GM03348 (cell line): ENCODE results near the gene RNF32.
"Not testable (repeated sequence)": the region's sequence is repeated elsewhere in the genome, so short reads cannot be mapped to it uniquely, and the experiment has no call there.

Experiments
- DNase-seq: peaks from one replicate; pipeline ENCODE4 v3.0.0; 2012; ENCODE audit warnings: low spot score

RNF32 gene

DNA sequence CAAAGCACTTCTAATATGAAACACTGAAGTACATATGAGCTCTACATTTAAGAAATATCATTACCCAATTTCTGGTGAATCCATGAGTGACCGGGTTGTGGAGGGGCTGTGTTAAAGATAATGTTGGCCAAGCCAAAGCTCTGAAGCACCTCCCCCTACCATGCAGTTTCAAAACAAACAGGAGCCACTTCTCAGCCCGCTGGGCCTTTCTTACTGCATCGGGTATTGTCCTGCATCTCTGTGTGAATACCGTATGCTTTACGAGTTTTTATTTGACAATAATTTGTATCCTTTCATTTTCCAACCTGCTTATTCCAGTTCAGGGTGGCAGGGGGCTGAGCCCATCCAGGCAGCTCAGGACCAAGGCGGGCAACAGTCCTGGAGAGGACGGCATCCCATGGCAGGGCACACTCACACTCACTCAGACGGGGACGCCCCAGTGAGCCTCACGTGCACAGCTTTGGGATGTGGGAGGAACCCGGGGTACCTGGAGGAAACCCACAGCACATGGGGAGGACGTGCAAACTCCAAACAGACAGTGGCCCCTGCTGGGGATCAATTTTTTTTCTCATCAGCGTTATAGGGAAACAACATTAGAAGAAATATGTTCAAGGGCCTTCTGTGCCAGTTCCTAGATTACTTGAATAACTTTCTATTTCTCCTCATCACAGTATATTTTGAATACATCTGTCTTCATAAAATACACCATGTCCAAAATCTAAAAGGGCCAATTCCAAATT, 1.9 kb downstream of the RNF32 start:
- DNase-seq, result no peak

DNA sequence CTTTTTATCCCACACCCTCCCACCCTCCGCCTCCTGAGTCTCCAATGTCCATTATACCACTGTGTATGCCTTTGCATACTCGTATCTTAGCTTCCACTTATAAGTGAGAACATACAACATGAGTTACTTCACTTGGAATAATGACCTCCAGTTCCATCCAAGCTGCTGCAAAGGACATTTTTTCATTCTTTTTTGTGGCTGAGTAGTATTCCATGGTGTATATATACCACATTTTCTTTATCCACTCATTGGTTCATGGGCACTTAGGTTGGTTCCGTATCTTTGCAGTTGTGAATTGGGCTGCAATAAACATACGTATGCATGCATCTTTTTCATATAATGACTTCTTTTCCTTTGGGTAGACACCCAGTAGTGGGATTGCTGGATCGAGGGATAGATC, 6.8 kb downstream of the RNF32 start:
- not testable (repeated sequence) for DNase-seq

DNA sequence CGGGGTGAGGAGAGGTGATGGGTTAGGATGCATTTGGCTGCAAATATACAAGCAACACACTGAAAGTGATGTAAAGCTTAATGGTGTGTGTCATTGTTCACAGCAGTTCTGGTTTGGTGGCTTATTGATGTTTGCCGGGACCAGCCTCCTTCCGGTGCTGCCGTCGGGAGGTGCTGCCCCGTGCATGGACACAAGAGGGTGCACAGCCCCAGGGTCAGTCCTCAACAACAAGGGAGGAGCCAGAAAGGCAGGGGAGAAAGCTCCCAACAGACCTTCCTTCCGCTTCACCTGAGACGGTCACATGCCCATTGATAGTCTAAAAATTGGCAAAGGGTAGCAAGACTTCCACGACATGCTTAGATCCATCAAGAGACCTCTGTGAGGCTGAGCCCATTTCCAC, 9.5 kb downstream of the RNF32 start:
- no peak for DNase-seq

DNA sequence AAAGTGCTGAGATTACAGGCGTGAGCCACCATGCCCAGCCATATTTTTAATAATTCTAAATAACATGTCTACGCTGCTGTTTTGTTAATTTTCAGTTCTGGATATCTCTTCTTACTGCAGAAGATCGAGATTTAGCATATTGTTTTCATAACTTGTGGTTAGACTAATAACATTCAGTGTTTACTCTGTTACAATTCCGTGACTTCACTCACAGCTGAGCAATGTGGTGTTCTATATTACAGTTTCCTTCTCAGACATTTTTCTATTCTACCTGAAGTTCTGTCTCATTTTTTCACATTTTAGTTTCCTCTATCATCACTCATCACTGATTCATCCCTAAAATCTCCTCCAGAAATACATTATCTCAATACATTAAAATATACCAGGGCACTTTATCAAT, 10.9 kb downstream of the RNF32 start:
- DNase-seq, result peak; percentile 17

DNA sequence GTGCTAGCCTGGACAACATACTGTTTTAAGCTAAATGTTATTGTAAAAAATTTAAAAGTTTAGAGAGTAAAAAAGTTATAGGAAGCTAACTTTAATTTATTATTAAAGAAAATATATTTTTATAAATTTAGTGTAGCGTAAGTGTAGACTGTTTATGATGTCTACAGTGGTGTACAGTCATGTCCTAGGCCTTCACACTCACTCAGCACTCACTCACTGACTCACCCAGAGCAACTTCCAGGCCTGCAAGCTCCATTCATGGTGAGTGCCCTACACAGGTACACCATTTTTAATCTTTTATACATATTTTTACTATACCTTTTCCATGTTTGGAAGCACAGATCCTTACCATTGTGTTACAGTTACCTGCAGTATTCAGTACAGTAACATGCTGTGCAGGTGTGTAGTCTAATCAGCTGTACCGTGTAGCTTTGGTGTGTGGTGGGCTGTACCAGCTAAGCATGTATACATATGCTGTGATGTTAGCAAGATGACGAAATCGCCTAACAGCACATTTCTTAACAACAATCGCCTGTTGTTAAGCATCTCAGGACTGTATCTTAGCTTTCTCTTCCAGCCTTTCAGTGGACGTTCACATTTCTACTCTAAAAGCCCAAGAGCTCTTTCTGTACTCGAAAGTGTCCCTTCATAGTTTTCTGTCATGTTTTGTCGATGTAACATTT, 12.5 kb downstream of the RNF32 start:
- DNase-seq, result no peak

DNA sequence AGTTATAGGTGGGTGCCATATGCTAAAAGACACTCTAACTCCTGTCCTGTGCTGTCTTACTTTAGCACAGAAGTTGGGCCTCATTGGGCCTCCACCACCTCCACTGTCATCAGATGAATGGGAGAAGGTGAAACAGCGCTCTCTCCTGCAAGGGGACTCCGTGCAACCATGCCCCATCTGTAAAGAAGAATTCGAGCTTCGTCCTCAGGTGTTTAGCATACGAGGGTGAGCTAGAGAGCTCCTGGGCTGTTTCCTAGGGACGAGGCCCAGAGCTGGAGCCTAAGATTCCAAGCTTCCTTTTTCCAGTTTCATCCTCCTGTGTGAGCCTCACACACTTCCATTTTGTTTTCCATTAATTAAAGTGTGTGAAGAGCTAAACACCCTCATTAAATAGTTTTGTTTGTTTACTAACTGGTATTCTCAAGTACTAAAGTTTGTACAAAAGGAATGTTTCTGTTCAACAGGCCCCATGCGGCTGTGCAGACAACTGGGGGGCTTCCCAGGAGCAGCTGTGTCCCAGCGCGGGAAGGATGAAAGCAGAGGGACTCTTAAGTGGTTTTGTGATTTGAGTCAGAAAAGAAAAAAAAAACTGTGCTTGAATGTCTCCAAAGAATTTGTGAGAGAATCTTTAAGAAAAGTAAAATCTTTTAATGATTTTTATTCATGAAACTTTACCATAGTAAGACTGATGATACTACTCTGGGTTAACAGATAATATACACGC, 14.1 kb downstream of the RNF32 start:
- DNase-seq, result no peak

DNA sequence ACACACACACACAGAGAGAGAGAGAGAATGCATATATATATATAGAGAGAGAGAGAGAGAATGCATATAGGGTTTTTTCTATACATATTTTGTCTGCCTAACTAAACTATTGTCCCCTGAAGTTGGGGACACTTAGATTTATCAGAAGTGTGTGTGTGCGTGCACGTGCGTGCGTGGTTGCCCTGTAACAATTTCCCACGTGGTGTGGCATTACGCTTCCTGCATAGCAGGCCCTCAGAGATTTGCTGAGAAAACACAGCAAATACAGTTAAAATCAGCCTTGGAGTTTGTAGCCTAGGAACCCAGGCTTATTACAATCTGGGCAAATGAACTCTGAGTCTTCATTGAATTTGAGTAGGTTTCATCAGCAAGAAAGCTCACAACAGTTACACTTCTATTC, 14.7 kb downstream of the RNF32 start:
- DNase-seq, result no peak

DNA sequence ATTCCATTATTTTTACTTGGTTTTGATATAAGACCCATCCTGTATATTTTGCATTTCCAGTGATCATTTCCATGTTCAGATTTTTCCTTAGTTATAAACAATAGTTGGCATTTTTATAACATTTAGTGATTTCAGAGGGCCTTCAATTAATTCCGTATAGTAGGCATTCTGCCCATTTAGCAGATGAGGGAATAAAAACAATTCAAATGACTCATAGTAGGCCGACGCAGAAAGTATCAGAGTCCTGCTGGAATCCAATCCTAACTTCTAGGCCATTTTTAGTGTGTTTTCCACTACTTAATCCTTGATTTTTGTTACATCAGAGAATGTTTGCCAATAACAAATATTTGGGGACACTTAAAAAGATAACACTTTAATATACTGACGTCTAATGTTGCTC, 15.4 kb downstream of the RNF32 start:
- no peak for DNase-seq

DNA sequence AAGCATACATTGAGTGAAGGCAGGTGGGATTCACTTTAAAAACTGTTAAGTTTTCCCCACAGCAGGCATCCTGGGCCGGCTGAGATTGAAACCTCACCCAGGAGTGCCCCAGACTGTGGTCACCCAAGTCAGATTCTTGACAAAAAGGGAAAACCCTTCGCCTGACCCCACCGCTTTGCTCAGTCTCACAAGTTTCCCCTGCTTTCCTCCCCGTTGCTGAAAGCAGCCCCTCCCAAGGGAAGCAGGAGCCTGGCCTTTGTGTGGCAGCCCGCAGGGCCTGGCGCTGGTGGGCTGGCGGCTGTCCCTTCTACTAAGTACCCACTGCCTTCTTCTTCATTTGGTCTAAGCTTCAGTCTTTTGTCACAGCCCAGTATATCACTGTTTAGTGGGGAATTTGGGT, 16.0 kb downstream of the RNF32 start:
- DNase-seq, result no peak

DNA sequence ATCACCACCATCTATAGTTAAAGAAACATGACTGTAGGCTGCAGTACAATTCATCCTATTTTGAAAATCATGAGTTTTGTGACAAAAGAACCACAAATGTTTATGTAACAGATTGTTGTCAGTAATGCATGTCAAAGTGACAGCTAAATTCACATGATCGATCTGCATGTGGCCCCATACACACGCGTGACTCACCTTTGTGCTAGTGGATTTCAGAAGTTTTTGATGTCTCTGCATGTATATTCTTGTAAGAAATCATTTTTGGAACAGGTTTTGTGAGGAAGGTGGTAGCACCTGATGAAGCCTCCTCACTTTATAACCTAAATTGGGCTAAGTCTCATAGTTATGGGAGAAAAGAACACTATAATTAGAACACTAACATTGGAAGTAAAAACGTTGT, 17.1 kb downstream of the RNF32 start:
- no peak for DNase-seq

DNA sequence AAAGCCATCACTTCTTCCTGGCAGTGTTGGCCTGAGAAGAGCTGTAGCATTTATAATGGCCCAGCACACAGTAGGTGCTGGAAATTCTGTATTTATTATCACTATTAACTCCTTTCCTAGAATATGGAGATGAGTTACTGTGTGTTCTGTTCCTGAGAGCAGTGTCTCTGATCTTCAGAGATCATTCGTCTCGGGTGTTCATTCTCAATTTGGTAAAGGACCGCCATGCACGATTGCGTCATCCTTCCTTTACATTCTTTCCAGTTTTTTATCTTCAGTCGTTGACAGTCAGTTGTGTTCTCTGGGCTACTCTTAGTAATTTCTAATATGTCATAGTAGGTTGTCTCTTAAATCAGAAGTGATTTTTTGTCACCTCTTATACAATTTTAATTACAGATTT, 18.6 kb downstream of the RNF32 start:
- DNase-seq, result no peak

DNA sequence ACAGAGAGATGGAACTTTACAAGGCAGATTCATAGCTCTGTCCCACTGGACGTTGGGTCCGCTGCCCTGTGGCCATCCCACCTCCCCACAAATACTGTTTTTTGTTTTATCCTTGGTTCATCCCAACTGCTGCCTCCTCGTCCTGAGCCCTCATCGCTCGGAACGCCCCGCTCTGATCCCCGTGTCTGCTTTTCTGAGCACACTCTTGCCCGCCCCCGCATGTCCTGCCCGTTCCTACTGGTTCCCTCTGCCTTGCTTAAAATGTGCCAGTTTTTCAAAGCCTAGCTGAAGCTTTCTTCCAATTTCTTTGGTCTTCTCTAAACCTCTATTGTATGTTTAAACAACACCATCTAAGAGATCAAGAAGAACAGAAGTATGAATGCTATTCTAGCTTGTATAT, 19.4 kb downstream of the RNF32 start:
- DNase-seq, result no peak

DNA sequence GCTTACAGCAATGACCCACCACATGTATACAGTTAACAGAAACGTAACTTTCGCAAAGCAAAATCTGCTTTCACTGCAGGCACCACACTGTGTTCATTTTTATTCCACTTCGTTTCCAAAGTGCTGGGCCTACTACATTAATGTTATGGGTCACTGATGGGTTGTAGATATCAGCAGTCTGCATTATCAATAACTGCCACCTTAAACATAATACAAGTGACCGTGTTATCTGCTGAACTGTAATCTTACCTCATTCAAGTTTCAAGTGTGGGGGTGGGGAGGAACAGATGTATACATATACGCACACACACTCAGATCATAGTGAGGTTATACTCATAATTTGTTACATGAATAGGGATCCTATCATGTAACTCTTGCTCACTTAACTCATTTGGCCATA, 21.1 kb downstream of the RNF32 start:
- DNase-seq, result no peak

DNA sequence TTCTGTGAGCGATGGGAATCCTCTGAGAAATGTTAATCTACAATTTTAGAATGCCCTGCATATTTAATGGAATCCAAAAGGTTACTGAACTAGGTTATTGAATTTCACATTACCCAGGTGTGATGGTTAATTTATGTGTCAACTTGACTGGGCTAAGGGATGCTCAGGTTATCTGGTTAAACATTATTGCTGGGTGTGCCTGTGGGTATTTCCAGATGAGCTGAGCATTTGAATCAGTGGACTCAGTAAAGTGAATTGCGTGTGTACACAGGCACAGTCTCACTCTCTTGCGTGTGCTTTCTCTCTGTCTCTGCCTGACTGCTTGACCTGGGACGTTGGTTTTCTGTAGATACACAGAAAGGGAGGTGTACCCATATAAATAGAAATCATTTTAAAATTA, 21.7 kb downstream of the RNF32 start:
- no peak for DNase-seq

DNA sequence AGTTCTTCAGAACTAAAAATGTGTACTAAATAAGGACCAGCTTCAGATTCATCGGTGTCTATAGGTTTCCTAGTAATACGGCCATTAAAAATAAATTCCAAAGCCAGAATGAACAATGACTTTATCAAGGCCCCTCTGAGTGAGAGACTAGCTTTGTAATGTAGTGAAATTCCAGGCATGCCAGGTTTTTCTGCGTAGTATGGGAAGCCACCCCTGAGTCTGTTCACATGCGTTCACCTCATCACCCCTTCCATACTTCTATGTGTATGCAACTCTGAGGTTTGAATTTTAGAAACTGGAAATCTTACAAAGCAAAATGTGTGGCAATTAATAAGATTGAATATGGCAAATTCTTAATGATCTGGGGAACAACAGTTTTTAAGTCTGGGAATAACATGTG, 24.5 kb downstream of the RNF32 start:
- DNase-seq, result no peak

DNA sequence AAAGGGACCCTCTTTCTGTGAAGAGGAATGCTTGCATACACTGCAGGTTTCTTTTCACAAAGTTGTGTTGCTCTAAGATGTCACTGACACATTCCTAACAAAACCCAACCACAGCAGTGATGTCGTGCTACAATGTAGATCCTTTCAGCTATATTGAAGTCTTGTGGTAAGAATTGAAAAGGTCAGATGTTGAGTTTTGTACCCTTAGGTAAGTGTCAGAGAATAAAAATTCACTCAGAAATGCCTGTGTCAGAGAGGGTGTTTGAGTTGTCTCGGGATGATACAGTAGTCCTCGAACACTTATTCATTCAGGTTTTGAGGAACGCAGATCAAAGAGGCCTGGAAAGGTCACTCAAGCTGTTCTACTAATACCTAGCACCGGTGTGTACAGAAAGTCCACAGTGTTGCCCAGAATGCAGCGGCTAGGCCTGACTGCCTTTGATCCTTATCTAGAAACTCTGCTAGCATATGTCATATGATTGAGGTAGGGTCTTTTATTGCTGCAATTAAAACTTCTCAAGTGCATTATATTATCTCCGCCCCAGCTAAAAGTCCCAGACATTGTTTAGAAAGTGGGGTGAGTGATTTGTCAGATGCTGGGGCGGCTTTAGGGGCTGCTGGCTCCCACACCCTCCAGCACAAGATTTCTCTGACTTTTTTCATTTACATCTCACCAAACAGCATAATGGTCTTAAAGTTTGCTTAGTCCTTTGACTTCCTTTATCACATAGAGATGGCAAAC, 26.0 kb downstream of the RNF32 start:
- no peak for DNase-seq

DNA sequence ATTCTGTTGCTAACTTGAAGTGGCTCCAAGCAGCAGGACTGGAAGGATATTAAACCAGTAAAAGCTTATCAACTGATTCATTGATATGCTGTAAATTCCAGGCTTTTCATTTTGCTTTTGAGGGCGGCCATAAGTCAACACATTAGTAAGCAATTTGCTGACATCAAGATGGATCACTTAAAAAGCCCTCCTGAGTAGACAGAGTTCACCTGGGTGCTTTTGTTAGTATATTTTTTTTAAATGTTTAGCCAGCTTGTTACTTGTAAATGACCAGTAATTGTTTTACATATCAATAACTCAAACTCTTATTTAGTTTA, 26.5 kb downstream of the RNF32 start:
- DNase-seq, result no peak

DNA sequence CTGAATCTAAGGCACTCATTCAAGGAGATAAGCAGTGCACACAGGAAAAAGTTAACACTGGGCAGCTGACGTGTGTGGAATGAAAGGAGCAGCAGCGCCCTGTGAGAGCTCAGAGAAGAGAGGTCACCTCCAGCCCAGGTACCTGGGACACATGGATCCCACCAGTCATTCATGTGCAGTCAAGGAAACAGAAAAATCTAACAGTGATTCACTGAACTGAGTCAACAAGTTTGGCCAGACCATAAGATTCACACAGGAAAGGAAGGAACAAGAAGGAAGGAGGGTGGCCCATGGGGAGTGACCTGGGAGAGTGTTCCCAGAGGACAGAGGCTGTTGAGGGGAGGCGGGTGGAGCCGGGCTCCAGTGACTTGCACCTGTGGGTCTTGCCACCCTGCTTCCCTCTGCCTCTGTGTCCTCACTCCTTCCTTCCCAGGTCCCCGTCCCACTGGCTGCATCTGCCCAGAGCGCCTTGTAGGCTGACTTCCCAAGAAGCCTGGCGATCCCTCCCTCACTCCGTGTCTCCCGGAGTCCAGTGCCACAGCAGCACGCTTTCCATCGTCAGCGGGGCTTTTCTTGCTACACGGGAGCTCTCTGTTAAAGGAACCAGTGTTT, 27.7 kb downstream of the RNF32 start:
- DNase-seq, result no peak

DNA sequence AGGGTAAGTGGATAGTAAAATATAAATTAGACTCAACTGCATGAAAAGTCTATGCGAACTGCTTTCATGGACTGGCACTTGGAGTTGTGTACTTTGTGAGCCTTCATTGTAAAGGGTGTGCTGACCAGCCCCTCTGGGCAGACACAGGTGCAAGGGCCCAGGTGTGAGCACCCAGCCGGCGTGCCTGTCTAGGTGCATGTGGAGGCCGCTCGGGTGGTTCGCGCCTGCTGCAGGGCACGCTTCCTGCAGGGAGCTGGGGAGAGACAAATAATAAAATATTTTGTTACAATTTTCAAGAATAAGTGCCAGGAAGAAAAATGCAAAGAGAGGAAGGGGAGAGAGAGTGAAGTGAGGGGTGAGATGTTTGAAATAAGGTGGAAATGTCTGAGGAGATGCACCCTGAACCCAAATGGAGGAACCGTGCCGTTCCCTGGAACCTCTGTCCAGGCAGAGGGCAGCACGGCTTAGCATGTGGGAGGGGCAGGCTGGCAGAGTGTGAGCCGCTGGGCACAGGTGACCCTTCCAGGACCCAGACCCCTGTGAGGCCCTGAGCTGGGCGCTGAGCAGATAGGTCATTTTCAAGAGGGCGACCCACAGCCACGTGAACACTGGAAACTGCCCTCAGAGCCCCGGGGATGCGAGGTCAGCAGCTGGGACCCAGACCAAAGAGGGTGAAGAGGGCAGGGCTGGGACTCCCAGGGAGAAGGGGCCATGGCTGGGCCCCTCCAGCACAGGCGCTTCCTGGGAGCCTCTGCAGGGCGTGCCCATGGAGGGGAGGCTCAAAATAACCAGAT, 28.7 kb downstream of the RNF32 start:
- no peak for DNase-seq

DNA sequence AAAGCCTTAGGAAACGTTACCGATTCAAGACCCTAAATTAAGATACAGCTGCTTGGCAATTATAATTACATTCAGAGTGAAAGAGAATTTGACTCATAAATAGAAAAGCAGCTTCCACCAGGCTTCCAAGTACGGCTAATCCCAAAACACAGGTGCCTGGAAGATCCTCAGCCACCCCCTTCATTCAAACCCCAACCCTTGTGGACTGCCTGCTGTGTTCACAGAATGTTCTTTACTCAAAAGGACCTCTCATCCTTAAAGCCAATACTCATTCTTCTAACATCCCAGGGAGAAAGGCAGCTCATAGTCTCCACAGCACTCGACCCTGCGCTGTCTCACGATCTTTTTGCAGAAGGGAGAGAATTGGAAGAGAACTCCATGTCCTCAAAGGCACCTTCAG, 32.9 kb downstream of the RNF32 start:
- DNase-seq, result no peak

DNA sequence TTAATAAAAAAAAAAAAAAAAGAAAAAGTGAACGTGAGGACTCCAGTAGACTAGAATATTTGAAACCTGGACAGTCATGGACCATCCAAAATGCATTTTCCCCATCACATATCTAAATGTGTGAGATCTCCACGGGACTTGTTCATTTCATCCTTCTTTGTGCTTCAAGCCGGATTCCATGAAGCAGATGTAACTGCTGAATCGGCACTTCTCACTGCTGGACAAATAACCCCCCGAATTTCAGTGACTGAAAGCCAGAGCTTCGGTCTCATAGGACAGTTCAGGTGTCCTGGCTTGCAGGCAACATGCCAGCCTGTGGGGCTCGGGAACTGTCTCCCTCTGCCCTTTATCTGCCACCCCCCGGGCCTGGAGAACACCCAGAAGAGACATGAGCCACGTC, 33.3 kb downstream of the RNF32 start:
- DNase-seq, result no peak

DNA sequence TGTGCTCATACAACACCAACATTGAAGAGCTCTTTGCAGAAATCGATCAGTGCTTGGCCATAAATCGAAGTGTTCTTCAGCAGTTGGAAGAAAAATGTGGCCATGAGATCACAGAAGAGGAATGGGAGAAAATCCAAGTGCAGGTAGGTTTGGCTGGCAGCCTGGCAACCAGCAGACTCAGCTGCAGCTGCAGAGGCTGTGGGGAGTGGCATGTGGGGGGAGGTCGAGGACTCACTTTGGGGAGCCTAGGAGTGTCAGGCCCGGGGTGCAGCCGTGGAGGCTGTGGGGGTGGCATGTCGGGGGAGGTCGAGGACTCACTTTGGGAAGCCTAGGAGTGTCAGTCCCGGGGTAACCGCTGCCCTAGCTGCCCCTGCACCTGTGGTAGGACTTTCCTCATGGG, 35.1 kb downstream of the RNF32 start:
- no peak for DNase-seq
